Activated CD8-positive, alpha-beta memory T cell treated with anti-CD3 and anti-CD28 coated beads for 1 hour (primary cell): ENCODE measurements around the gene KRTAP5-5.

Source experiments
- DNase-seq, 2 donors: peaks; one replicate each; pipeline ENCODE4 v3.0.0-alpha.2; 2020; ENCODE audit warnings: low read depth in 1 of 2; ENCODE audit errors: extremely low read depth in 1 of 2

Gene KRTAP5-5

GRCh38 chr11:1673446-1674172, 44.0 kb downstream of the KRTAP5-5 start:
- no peak for DNase-seq

- DNase-seq = no peak
These were observed 44.9 kb downstream of the KRTAP5-5 start for GRCh38 chr11:1674173-1675131.

- DNase-seq = no peak
These were observed 46.1 kb downstream of the KRTAP5-5 start for GRCh38 chr11:1675536-1676228.

GRCh38 chr11:1676229-1676740, 46.7 kb downstream of the KRTAP5-5 start:
- no peak for DNase-seq

GRCh38 chr11:1679881-1680280, 50.3 kb downstream of the KRTAP5-5 start:
- DNase-seq = no peak
